K562 (cell line): ENCODE measurements around the gene PARD3. TPM values are rescaled to one million over a fixed set of nuclear protein-coding genes. Genes with fewer than 3 reads are reported as not detected.

ENCODE experiments used
- ATAC-seq: fragments of 200-7000 bp; cut with Tn5 transposase; 3 replicates; pipeline ENCODE4 v1.9.1; 2020; ENCODE audit warnings: moderate library complexity
- BruUV-seq: library from RNA; stranded (reverse); fragments of 400-500 nt; replicated peaks from 2 replicates; lab custom pipeline; 2021; lab: Mats Ljungman, UMichigan
- CTCF ChIA-PET: fragments of 300-600 bp; formaldehyde crosslinking; extraction: SDS; loops from one replicate; lab custom pipeline; 2021; ENCODE audit warnings: low intra/inter-chr PET ratio; lab: Yijun Ruan, JAX
- POLR2A ChIA-PET: fragments of 300-600, 350-650 bp; sonication (Branson Sonifier 250); formaldehyde crosslinking; extraction: SDS; loops from one replicate; lab custom pipeline; 2021; ENCODE audit warnings: antibody characterized with exemption, inconsistent platforms; lab: Yijun Ruan, JAX
- DNase-seq, 4 experiments: peaks; one replicate each; pipeline versions ENCODE4 v3.0.0 to v3.0.0-alpha.2; 2011 to 2018; ENCODE audit warnings: low spot score in 3 of 4, mixed read lengths in 3 of 4; ENCODE audit errors: extremely low read depth in 1 of 4
- FAIRE-seq: peaks from 2 replicates; lab custom pipeline; 2011; peaks lifted over from hg19 to GRCh38; lab: Jason Lieb, UNC
- H2AFZ ChIP-seq: 2 replicates; pipeline ENCODE4 v1.6.0; 2011; ENCODE audit warnings: low read depth, low read length, control low read depth, inconsistent platforms
- H3K27ac ChIP-seq: fragments of 200-600 bp; 3 replicates; pipeline ENCODE4 v1.8.0; 2011; ENCODE audit warnings: low read depth, mild to moderate bottlenecking, control low read depth, inconsistent platforms, low read length, moderate library complexity, mixed read lengths; ENCODE audit errors: extremely low read depth
- H3K27me3 ChIP-seq, 2 experiments: fragments of 300-600 bp in 1 of 2; 2 replicates in 1 of 2; 3 replicates in 1 of 2; pipeline versions ENCODE4 v1.6.0 to v1.8.0; 2011; ENCODE audit warnings: inconsistent platforms in 2 of 2, low read length in 2 of 2, mild to moderate bottlenecking in 1 of 2, mixed read lengths in 1 of 2, moderate library complexity in 1 of 2; ENCODE audit not compliant: control insufficient read depth in 2 of 2, insufficient read depth in 2 of 2
- H3K36me3 ChIP-seq: fragments of 300-600 bp; 3 replicates; pipeline ENCODE4 v1.8.0; 2011; ENCODE audit warnings: mild to moderate bottlenecking, low read length, inconsistent platforms; ENCODE audit not compliant: control insufficient read depth, insufficient read depth
- H3K4me1 ChIP-seq, 2 experiments: fragments of 200-600 bp in 1 of 2; replicated peaks in 1 of 2; 2 replicates in 1 of 2; 3 replicates in 1 of 2; pipeline versions ENCODE4 v1.5.1 to v1.8.0; 2011; ENCODE audit warnings: inconsistent platforms in 2 of 2, low read length in 2 of 2, mild to moderate bottlenecking in 1 of 2, mixed read lengths in 1 of 2, moderate library complexity in 1 of 2; ENCODE audit not compliant: control insufficient read depth in 2 of 2, insufficient read depth in 2 of 2
- H3K4me2 ChIP-seq: 2 replicates; pipeline ENCODE4 v1.6.1; 2011; ENCODE audit warnings: low read length, control low read depth, inconsistent platforms, mixed read lengths; ENCODE audit not compliant: insufficient read depth
- H3K4me3 ChIP-seq: fragments of 200-600 bp; sonication (generic), shearing (Covaris generic); 2 replicates; pipeline ENCODE4 v1.5.1; 2016; ENCODE audit warnings: control low read depth, inconsistent platforms
- H3K79me2 ChIP-seq: fragments of 200-600 bp; 3 replicates; pipeline ENCODE4 v1.8.0; 2011; ENCODE audit warnings: low read length, inconsistent platforms; ENCODE audit not compliant: control insufficient read depth, insufficient read depth
- H3K9ac ChIP-seq, 2 experiments: 2 replicates each; pipeline versions ENCODE4 v1.6.0 to v1.6.1; 2011; ENCODE audit warnings: low read depth in 2 of 2, low read length in 2 of 2, control low read depth in 1 of 2, inconsistent platforms in 1 of 2, mild to moderate bottlenecking in 1 of 2, mixed read lengths in 1 of 2; ENCODE audit not compliant: insufficient read depth in 1 of 2
- H3K9me1 ChIP-seq: one replicate; pipeline ENCODE4 v1.6.0; 2011; ENCODE audit warnings: inconsistent platforms, mild to moderate bottlenecking, low read length, moderate library complexity; ENCODE audit not compliant: control insufficient read depth, insufficient read depth
- H3K9me3 ChIP-seq: replicated peaks from 2 replicates; pipeline ENCODE4 v1.5.1; 2011; ENCODE audit warnings: low read depth, low read length, inconsistent platforms; ENCODE audit not compliant: control insufficient read depth, insufficient read depth
- H4K20me1 ChIP-seq: replicated peaks from 2 replicates; pipeline ENCODE4 v1.6.1; 2011; ENCODE audit warnings: low read length, inconsistent platforms, mixed read lengths; ENCODE audit not compliant: control insufficient read depth, insufficient read depth
- E2F6 ChIP-seq, 2 experiments: IDR thresholded peaks; 2 replicates each; pipeline ENCODE4 v1.6.1; 2011; ENCODE audit warnings: borderline replicate concordance in 1 of 2, control low read depth in 1 of 2, low read depth in 1 of 2, low read length in 1 of 2, mild to moderate bottlenecking in 1 of 2, mixed read lengths in 1 of 2, moderate library complexity in 1 of 2; ENCODE audit not compliant: insufficient read depth in 1 of 2, insufficient read length in 1 of 2, poor library complexity in 1 of 2, severe bottlenecking in 1 of 2; ENCODE audit errors: extremely low read depth in 1 of 2
- FOXP4 ChIP-seq: sonication (generic); formaldehyde crosslinking; IDR thresholded peaks from 2 replicates; pipeline ENCODE4 v1.8.0; 2022; ENCODE audit warnings: mild to moderate bottlenecking, missing genetic modification reagents, borderline replicate concordance
- RHOXF2B ChIP-seq: fragments of 250-450 bp; sonication (Bioruptor Pico); conservative IDR thresholded peaks from 2 replicates; pipeline ENCODE4 v1.5.1; 2021
- THAP12 ChIP-seq: fragments of 250-450 bp; sonication (Bioruptor Pico); IDR thresholded peaks from 2 replicates; pipeline ENCODE4 v1.9.0; 2021; ENCODE audit warnings: mild to moderate bottlenecking, inconsistent platforms
- ZNF174 ChIP-seq: fragments of 250-450 bp; sonication (Bioruptor Pico); IDR thresholded peaks from 2 replicates; pipeline ENCODE4 v1.4.0; 2020; ENCODE audit warnings: mild to moderate bottlenecking
- ZNF583 ChIP-seq: fragments of 250-450 bp; sonication (Bioruptor Pico); IDR thresholded peaks from 2 replicates; pipeline ENCODE4 v1.4.0; 2020
- WGBS: fragments of 100-300 bp; shearing (Covaris generic); methylation state at CpG from one replicate; pipeline ENCODE4 v1.1.6; 2016; ENCODE audit warnings: low coverage, mixed read lengths; ENCODE audit not compliant: insufficient coverage; ENCODE audit errors: missing lambda C conversion rate; 5-methylcytosine and 5-hydroxymethylcytosine counted together
- in situ Hi-C: fragments of 300-500 bp; cut with MboI; formaldehyde crosslinking; loops from 4 replicates; pipeline ENCODE4 v1.15.0; 2018; ENCODE audit warnings: inconsistent platforms, mixed read lengths
- intact Hi-C: fragments of 100-400 bp; cut with micrococcal nuclease; formaldehyde crosslinking; loops from 2 replicates; pipeline ENCODE4 v1.14.2; 2022
- polyA plus RNA-seq, 8 experiments: library from polyadenylated mRNA; depleted of rRNA in 4 of 8; stranded (reverse) in 5 of 8; unstranded in 3 of 8; fragments of >200 nt; fragmentation: Nextera tagmentation in 2 of 8; fragmentation: Illumina TruSeq in 1 of 8; extraction: Ambion mirVana in 2 of 8; extraction: Trizol in 1 of 8; gene quantifications; 2 replicates each; pipeline versions ENCODE4 v1.2.1 to v1.2.3, GENCODE V29; 2011 to 2014; ENCODE audit warnings: inconsistent platforms in 1 of 8, missing spikeins in 1 of 8
- total RNA-seq, 7 experiments: library from RNA; depleted of rRNA in 6 of 7; stranded (reverse); fragments of >200 nt in 6 of 7; fragmentation: Illumina TruSeq in 2 of 7; extraction: Trizol in 2 of 7; gene quantifications; 2 replicates each; pipeline versions ENCODE4 v1.2.1 to v1.2.3, GENCODE V29; 2011 to 2021; ENCODE audit warnings: low replicate concordance in 1 of 7
- TF ChIP-seq, protein P1 (sequence below): sonication (generic); formaldehyde crosslinking; IDR thresholded peaks from 2 replicates; pipeline ENCODE4 v1.8.1; 2023; ENCODE audit warnings: mild to moderate bottlenecking, missing genetic modification reagents

The PARD3 gene
- total and polyA plus RNA-seq, 9 of the 15 experiments (the other 6 are each of a cell fraction or from before 2014, with no cell fraction given) = 2.7 to 11.7 (median 7.7) TPM

DNA sequence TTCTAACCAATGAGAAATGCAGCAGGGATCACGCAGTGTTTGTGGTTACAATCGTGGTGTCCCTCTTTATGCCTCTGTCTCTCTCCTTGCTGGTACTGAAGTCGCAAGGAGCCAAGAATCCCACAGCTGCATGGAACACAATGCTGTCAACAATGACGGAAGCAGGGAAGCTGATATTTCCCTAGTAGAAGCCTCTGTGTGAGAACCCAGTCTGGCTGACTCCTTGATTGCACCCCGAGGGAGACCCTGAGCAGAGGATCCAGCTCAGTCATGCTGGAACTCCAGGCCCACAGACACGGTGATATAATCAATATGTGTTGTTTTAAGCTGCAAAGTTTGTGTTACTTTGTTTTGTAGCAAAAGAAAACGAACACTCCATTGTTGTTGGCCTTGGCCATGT is 677.9 kb downstream of the PARD3 start (continued):
- TF ChIP-seq E2F6 (IDR thresholded peaks at IDR 0.05; ENCODE audit: borderline replicate concordance in 1 of 2, extremely low read depth in 1 of 2, insufficient read depth in 1 of 2, insufficient read length in 1 of 2, low read depth in 1 of 2, low read length in 1 of 2, poor library complexity in 1 of 2, severe bottlenecking in 1 of 2) (no peak), RHOXF2B (no peak), ZNF174 (CRISPR knock-in tag) (no peak), ZNF583 (CRISPR knock-in tag) (no peak)

GRCh38 chr10:34135515-34135914 is 679.6 kb downstream of the PARD3 start:
- POLR2A ChIA-PET = no interaction called here
- TF ChIP-seq, protein P1, sequence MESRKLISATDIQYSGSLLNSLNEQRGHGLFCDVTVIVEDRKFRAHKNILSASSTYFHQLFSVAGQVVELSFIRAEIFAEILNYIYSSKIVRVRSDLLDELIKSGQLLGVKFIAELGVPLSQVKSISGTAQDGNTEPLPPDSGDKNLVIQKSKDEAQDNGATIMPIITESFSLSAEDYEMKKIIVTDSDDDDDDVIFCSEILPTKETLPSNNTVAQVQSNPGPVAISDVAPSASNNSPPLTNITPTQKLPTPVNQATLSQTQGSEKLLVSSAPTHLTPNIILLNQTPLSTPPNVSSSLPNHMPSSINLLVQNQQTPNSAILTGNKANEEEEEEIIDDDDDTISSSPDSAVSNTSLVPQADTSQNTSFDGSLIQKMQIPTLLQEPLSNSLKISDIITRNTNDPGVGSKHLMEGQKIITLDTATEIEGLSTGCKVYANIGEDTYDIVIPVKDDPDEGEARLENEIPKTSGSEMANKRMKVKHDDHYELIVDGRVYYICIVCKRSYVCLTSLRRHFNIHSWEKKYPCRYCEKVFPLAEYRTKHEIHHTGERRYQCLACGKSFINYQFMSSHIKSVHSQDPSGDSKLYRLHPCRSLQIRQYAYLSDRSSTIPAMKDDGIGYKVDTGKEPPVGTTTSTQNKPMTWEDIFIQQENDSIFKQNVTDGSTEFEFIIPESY (CRISPR knock-in tag) = no peak
- TF ChIP-seq THAP12 (CRISPR knock-in tag) = no peak
- no peak for TF ChIP-seq FOXP4 (CRISPR knock-in tag)
- Histone ChIP-seq H3K9ac (no peak overlapping the region), H3K4me1 (no peaks in the 10 kb centered on the region), H3K9me1 (no peaks in the 10 kb centered on the region), H3K79me2 (no peaks in the 10 kb centered on the region), H3K9me3 (no peaks in the 10 kb centered on the region), H4K20me1 (no peaks in the 10 kb centered on the region; the same call in 1 of the 2 replicates), H3K4me3 (no peak overlapping the region), H2AFZ (no peak overlapping the region), H3K27ac (no peak overlapping the region), H3K27me3 (peaks cover 0 to 4% of the 10 kb centered on the region in 2 experiments; a peak in 2 of 5 replicates), H3K4me2 (no peak overlapping the region), H3K36me3 (no peaks in the 10 kb centered on the region)
- CTCF ChIA-PET = no interaction called here
- no peak for FAIRE-seq
- no peak for ATAC-seq
- in situ Hi-C loops (no loop called here), intact Hi-C loops (no loop called here)
- no TSS peak for BruUV-seq
- no peak for DNase-seq
- 1% methylated on average over 5 of the region's 5 CpGs for whole genome bisulfite sequencing
